SK-N-SH (cell line): ENCODE measurements around the gene LGR4.

Experiments used
- EP300 ChIP-seq, 2 experiments: IDR thresholded peaks; 2 replicates each; pipeline versions ENCODE4 v1.4.0 to v1.6.1; 2012; ENCODE audit warnings: borderline replicate concordance in 1 of 2, low read depth in 1 of 2, low read length in 1 of 2
- GABPA ChIP-seq: IDR thresholded peaks from 2 replicates; pipeline ENCODE4 v1.4.0; 2012; ENCODE audit warnings: low read depth, mild to moderate bottlenecking
- MXI1 ChIP-seq: IDR thresholded peaks from 2 replicates; pipeline ENCODE4 v1.6.1; 2012; ENCODE audit warnings: mild to moderate bottlenecking, low read depth, low read length, improper control_type of control experiment
- NRF1 ChIP-seq: IDR thresholded peaks from 2 replicates; pipeline ENCODE4 v1.6.1; 2012; ENCODE audit warnings: low read depth, mild to moderate bottlenecking, low read length
- POLR2AphosphoS5 ChIP-seq: IDR thresholded peaks from 2 replicates; pipeline ENCODE4 v1.6.1; 2012; ENCODE audit warnings: low read depth, low read length
- RAD21 ChIP-seq: IDR thresholded peaks from 2 replicates; pipeline ENCODE4 v1.6.1; 2012; ENCODE audit warnings: mild to moderate bottlenecking, low read length
- SIN3A ChIP-seq: IDR thresholded peaks from 2 replicates; pipeline ENCODE4 v1.6.1; 2012; ENCODE audit warnings: low read depth, mild to moderate bottlenecking, low read length, moderate library complexity, borderline replicate concordance
- TAF1 ChIP-seq: IDR thresholded peaks from 2 replicates; pipeline ENCODE4 v1.6.1; 2012; ENCODE audit warnings: low read depth, mild to moderate bottlenecking, low read length, moderate library complexity, borderline replicate concordance
- YY1 ChIP-seq: IDR thresholded peaks from 2 replicates; pipeline ENCODE4 v1.4.0; 2012; ENCODE audit warnings: low read depth, mild to moderate bottlenecking
- TF ChIP-seq, protein P1 (sequence below): fragments of 200-600 bp; sonication (generic); IDR thresholded peaks from 2 replicates; pipeline ENCODE4 v1.6.1; 2017; ENCODE audit warnings: antibody characterized with exemption, mild to moderate bottlenecking, moderate library complexity
- TF ChIP-seq, protein P2 (sequence below): IDR thresholded peaks from 2 replicates; pipeline ENCODE4 v1.4.0; 2012; ENCODE audit warnings: low read depth
- TF ChIP-seq, protein P3 (sequence below): fragments of 150-350 bp; IDR thresholded peaks from 2 replicates; pipeline ENCODE4 v1.6.1; 2017; ENCODE audit warnings: antibody characterized with exemption, low read length, low read depth, borderline replicate concordance
- TF ChIP-seq, protein P4 (sequence below): IDR thresholded peaks from 2 replicates; pipeline ENCODE4 v1.4.0; 2012; ENCODE audit warnings: low read depth, borderline replicate concordance
- TF ChIP-seq, protein P5 (sequence below): IDR thresholded peaks from 2 replicates; pipeline ENCODE4; 2012

DNA sequence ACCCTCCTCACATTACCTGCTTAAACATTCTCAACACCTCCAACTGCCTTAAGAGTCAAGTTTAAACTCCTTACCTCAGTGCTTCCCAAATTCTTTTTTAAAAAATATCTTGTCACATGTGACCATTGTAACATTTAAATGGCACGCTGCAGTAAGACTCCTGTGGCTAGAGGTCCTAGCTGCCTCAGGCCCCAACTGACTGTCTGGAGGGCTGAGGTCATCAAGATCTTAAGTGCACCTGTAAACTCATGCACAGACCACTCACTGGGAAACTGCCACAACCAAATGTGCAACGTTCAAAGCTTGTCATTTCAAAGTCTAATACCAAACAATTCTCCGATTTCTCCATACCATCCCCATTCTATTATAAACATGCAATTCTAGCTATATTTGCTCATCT is 93.1 kb downstream of the LGR4 start:
- TF ChIP-seq, protein P1, sequence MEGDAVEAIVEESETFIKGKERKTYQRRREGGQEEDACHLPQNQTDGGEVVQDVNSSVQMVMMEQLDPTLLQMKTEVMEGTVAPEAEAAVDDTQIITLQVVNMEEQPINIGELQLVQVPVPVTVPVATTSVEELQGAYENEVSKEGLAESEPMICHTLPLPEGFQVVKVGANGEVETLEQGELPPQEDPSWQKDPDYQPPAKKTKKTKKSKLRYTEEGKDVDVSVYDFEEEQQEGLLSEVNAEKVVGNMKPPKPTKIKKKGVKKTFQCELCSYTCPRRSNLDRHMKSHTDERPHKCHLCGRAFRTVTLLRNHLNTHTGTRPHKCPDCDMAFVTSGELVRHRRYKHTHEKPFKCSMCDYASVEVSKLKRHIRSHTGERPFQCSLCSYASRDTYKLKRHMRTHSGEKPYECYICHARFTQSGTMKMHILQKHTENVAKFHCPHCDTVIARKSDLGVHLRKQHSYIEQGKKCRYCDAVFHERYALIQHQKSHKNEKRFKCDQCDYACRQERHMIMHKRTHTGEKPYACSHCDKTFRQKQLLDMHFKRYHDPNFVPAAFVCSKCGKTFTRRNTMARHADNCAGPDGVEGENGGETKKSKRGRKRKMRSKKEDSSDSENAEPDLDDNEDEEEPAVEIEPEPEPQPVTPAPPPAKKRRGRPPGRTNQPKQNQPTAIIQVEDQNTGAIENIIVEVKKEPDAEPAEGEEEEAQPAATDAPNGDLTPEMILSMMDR = no peak
- TF ChIP-seq POLR2AphosphoS5 (no peak), GABPA (no peak), EP300 (IDR thresholded peaks at IDR 0.05; ENCODE audit: borderline replicate concordance in 1 of 2, low read depth in 1 of 2, low read length in 1 of 2) (no peak), YY1 (no peak), NRF1 (no peak), MXI1 (no peak), SIN3A (no peak), RAD21 (no peak), TAF1 (no peak)
- TF ChIP-seq, protein P2, sequence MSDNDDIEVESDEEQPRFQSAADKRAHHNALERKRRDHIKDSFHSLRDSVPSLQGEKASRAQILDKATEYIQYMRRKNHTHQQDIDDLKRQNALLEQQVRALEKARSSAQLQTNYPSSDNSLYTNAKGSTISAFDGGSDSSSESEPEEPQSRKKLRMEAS = no peak
- TF ChIP-seq, protein P3, sequence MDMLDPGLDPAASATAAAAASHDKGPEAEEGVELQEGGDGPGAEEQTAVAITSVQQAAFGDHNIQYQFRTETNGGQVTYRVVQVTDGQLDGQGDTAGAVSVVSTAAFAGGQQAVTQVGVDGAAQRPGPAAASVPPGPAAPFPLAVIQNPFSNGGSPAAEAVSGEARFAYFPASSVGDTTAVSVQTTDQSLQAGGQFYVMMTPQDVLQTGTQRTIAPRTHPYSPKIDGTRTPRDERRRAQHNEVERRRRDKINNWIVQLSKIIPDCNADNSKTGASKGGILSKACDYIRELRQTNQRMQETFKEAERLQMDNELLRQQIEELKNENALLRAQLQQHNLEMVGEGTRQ = no peak
- TF ChIP-seq, protein P4, sequence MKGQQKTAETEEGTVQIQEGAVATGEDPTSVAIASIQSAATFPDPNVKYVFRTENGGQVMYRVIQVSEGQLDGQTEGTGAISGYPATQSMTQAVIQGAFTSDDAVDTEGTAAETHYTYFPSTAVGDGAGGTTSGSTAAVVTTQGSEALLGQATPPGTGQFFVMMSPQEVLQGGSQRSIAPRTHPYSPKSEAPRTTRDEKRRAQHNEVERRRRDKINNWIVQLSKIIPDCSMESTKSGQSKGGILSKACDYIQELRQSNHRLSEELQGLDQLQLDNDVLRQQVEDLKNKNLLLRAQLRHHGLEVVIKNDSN = no peak
- TF ChIP-seq, protein P5, sequence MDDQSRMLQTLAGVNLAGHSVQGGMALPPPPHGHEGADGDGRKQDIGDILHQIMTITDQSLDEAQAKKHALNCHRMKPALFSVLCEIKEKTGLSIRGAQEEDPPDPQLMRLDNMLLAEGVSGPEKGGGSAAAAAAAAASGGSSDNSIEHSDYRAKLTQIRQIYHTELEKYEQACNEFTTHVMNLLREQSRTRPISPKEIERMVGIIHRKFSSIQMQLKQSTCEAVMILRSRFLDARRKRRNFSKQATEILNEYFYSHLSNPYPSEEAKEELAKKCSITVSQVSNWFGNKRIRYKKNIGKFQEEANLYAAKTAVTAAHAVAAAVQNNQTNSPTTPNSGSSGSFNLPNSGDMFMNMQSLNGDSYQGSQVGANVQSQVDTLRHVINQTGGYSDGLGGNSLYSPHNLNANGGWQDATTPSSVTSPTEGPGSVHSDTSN = no peak
